H1 (cell line): ENCODE data around the gene MRPL3. TPM values are rescaled to one million over a fixed set of nuclear protein-coding genes. Genes with fewer than 3 reads are reported as not detected.

Experiments used
- CTCF ChIA-PET: fragments of 300-600 bp; sonication (Branson Sonifier 250); formaldehyde crosslinking; loops from one replicate; lab custom pipeline; 2021; ENCODE audit not compliant: partially characterized antibody; lab: Charles Lee
- POLR2A ChIA-PET: fragments of 300-600 bp; sonication (Branson Sonifier 250); formaldehyde crosslinking; loops from one replicate; lab custom pipeline; 2021; ENCODE audit warnings: inconsistent platforms; ENCODE audit not compliant: partially characterized antibody; lab: Charles Lee
- DNase-seq, 2 experiments: peaks; one replicate each; pipeline versions ENCODE4 v3.0.0 to v3.0.0-alpha.2; 2010 to 2022; ENCODE audit warnings: low spot score in 2 of 2, low read depth in 1 of 2, mixed read lengths in 1 of 2
- FAIRE-seq: peaks from 2 replicates; lab custom pipeline; 2011; peaks lifted over from hg19 to GRCh38; lab: Jason Lieb, UNC
- H2AFZ ChIP-seq: 2 replicates; pipeline ENCODE4 v1.8.1; 2012; ENCODE audit warnings: low read length, inconsistent platforms
- H2AK5ac ChIP-seq: 2 replicates; pipeline ENCODE4 v1.6.1; 2013; ENCODE audit warnings: low read depth, low read length
- H2BK120ac ChIP-seq: replicated peaks from 2 replicates; pipeline ENCODE3; 2013; ENCODE audit warnings: low read depth, low read length, inconsistent platforms
- H2BK12ac ChIP-seq: 2 replicates; pipeline ENCODE4 v1.6.1; 2013; ENCODE audit warnings: low read depth, low read length
- H2BK15ac ChIP-seq: 2 replicates; pipeline ENCODE4 v1.6.1; 2013; ENCODE audit warnings: low read length
- H2BK20ac ChIP-seq: 2 replicates; pipeline ENCODE4 v1.6.1; 2013; ENCODE audit warnings: low read length
- H2BK5ac ChIP-seq: 2 replicates; pipeline ENCODE4 v1.6.1; 2013; ENCODE audit warnings: low read depth, low read length
- H3K14ac ChIP-seq: 2 replicates; pipeline ENCODE4 v1.6.1; 2013; ENCODE audit warnings: inconsistent platforms; ENCODE audit not compliant: insufficient read length
- H3K18ac ChIP-seq: 2 replicates; pipeline ENCODE4 v1.6.1; 2013; ENCODE audit warnings: low read length; ENCODE audit errors: extremely low read depth
- H3K23ac ChIP-seq: 2 replicates; pipeline ENCODE4 v1.6.1; 2013; ENCODE audit warnings: inconsistent platforms; ENCODE audit not compliant: insufficient read length
- H3K23me2 ChIP-seq: 2 replicates; pipeline ENCODE4 v1.6.1; 2013; ENCODE audit warnings: low read depth, low read length
- H3K27ac ChIP-seq: 2 replicates; pipeline ENCODE4 v1.6.1; 2011; ENCODE audit warnings: low read depth, low read length, inconsistent platforms
- H3K27me3 ChIP-seq, 4 experiments: replicated peaks in 1 of 4; 1 replicate in 1 of 4; 2 replicates in 3 of 4; pipeline versions ENCODE4 v1.6.1 to v1.8.1; 2011 to 2013; ENCODE audit warnings: low read length in 3 of 4, mild to moderate bottlenecking in 3 of 4, inconsistent platforms in 2 of 4, mixed read lengths in 2 of 4, moderate library complexity in 1 of 4; ENCODE audit not compliant: control insufficient read depth in 3 of 4, insufficient read depth in 3 of 4; ENCODE audit errors: extremely low read depth in 1 of 4
- H3K36me3 ChIP-seq, 4 experiments: 2 replicates each; pipeline versions ENCODE4 v1.6.1 to v1.8.1; 2011 to 2013; ENCODE audit warnings: mild to moderate bottlenecking in 4 of 4, low read length in 3 of 4, moderate library complexity in 2 of 4, control low read depth in 1 of 4, inconsistent platforms in 1 of 4; ENCODE audit not compliant: insufficient read depth in 4 of 4, control insufficient read depth in 2 of 4
- H3K4ac ChIP-seq: replicated peaks from 2 replicates; pipeline ENCODE3; 2013; ENCODE audit warnings: low read length, low read depth, mixed read lengths, inconsistent platforms; ENCODE audit not compliant: insufficient read length
- H3K4me1 ChIP-seq, 4 experiments: replicated peaks in 1 of 4; 1 replicate in 1 of 4; 2 replicates in 3 of 4; pipeline versions ENCODE4 v1.6.1 to v1.8.1; 2011 to 2013; ENCODE audit warnings: low read length in 3 of 4, inconsistent platforms in 2 of 4, mixed read lengths in 1 of 4; ENCODE audit not compliant: insufficient read depth in 4 of 4, control insufficient read depth in 3 of 4
- H3K4me2 ChIP-seq, 2 experiments: 2 replicates each; pipeline versions ENCODE4 v1.6.1 to v1.8.1; 2011 to 2013; ENCODE audit warnings: low read depth in 2 of 2, low read length in 2 of 2, control low read depth in 1 of 2, inconsistent platforms in 1 of 2, mild to moderate bottlenecking in 1 of 2; ENCODE audit not compliant: insufficient read depth in 1 of 2
- H3K4me3 ChIP-seq, 4 experiments: fragments of 200-600, 300-600 bp in 1 of 4; sonication (generic), shearing (Covaris generic), sonication (Bioruptor Twin) in 1 of 4; 2 replicates each; pipeline versions ENCODE4 v1.5.1 to v1.8.1; 2011 to 2016; ENCODE audit warnings: low read length in 4 of 4, low read depth in 3 of 4, control low read depth in 2 of 4, inconsistent platforms in 2 of 4, mild to moderate bottlenecking in 2 of 4, mixed read lengths in 1 of 4, moderate library complexity in 1 of 4; ENCODE audit not compliant: insufficient read depth in 2 of 4; ENCODE audit errors: extremely low read depth in 1 of 4
- H3K56ac ChIP-seq: replicated peaks from 2 replicates; pipeline ENCODE3; 2013; ENCODE audit warnings: low read depth, mild to moderate bottlenecking, mixed read lengths, low read length, inconsistent platforms; ENCODE audit not compliant: insufficient read length
- H3K79me1 ChIP-seq: 2 replicates; pipeline ENCODE4 v1.6.1; 2013; ENCODE audit warnings: low read depth, low read length, control low read depth
- H3K79me2 ChIP-seq, 2 experiments: 2 replicates each; pipeline versions ENCODE4 v1.6.1 to v1.8.1; 2012 to 2013; ENCODE audit warnings: low read length in 2 of 2, mild to moderate bottlenecking in 2 of 2, inconsistent platforms in 1 of 2; ENCODE audit not compliant: insufficient read depth in 2 of 2, control insufficient read depth in 1 of 2
- H3K9ac ChIP-seq, 4 experiments: replicated peaks in 1 of 4; 1 replicate in 1 of 4; 2 replicates in 3 of 4; pipeline versions ENCODE4 v1.6.1 to v1.8.1; 2011 to 2013; ENCODE audit warnings: low read depth in 3 of 4, low read length in 3 of 4, control low read depth in 2 of 4, mild to moderate bottlenecking in 2 of 4, moderate library complexity in 2 of 4, inconsistent platforms in 1 of 4; ENCODE audit errors: extremely low read depth in 1 of 4
- H3K9me3 ChIP-seq, 2 experiments: 2 replicates each; pipeline versions ENCODE4 v1.6.1 to v1.8.1; 2012 to 2013; ENCODE audit warnings: mild to moderate bottlenecking in 2 of 2, moderate library complexity in 2 of 2, control low read depth in 1 of 2, inconsistent platforms in 1 of 2, low read depth in 1 of 2, low read length in 1 of 2, mixed read lengths in 1 of 2; ENCODE audit not compliant: insufficient read depth in 2 of 2
- H4K20me1 ChIP-seq, 2 experiments: replicated peaks in 1 of 2; 2 replicates each; pipeline versions ENCODE3 to v1.8.1; 2011 to 2013; ENCODE audit warnings: inconsistent platforms in 2 of 2, low read length in 2 of 2, mild to moderate bottlenecking in 1 of 2; ENCODE audit not compliant: insufficient read depth in 2 of 2, control insufficient read depth in 1 of 2
- H4K5ac ChIP-seq: 2 replicates; pipeline ENCODE4 v1.6.1; 2013; ENCODE audit warnings: low read length, low read depth, mixed read lengths, inconsistent platforms; ENCODE audit not compliant: insufficient read length
- H4K8ac ChIP-seq: 2 replicates; pipeline ENCODE4 v1.8.0; 2013; ENCODE audit warnings: mild to moderate bottlenecking, moderate library complexity, low read length, inconsistent platforms; ENCODE audit not compliant: insufficient read depth; ENCODE audit errors: extremely low read depth
- H4K91ac ChIP-seq: replicated peaks from 2 replicates; pipeline ENCODE3; 2013; ENCODE audit warnings: low read length, mixed read lengths, inconsistent platforms; ENCODE audit not compliant: insufficient read length
- ASH2L ChIP-seq: fragments of 200-600, 300-600 bp; sonication (generic); IDR thresholded peaks from one replicate; pipeline ENCODE4 v1.7.1; 2017; ENCODE audit warnings: low read length
- BACH1 ChIP-seq: IDR thresholded peaks from 2 replicates; pipeline ENCODE4 v1.6.1; 2012; ENCODE audit warnings: low read length, improper control_type of control experiment
- CBX5 ChIP-seq: fragments of 300-800, 300-1000 bp; sonication (generic); IDR thresholded peaks from 2 replicates; pipeline ENCODE4 v1.7.1; 2016; ENCODE audit warnings: antibody characterized with exemption, low read length, low read depth
- HDAC6 ChIP-seq: IDR thresholded peaks from one replicate; pipeline ENCODE4 v1.7.1; 2012; ENCODE audit warnings: low read depth, mild to moderate bottlenecking, inconsistent platforms, low read length, moderate library complexity
- KDM5A ChIP-seq: fragments of 200-600 bp; IDR thresholded peaks from 2 replicates; pipeline ENCODE4 v1.7.1; 2012; ENCODE audit warnings: mild to moderate bottlenecking, low read length, inconsistent platforms, mixed read lengths
- USF2 ChIP-seq: IDR thresholded peaks from 2 replicates; pipeline ENCODE4 v1.6.1; 2011; ENCODE audit warnings: low read length, improper control_type of control experiment
- WGBS, 2 experiments: shearing (Covaris generic) in 1 of 2; methylation state at CpG; one replicate each; pipeline versions ENCODE4 v1.1.6 to v1.1.7; 2013 to 2015; ENCODE audit warnings: low lambda C conversion rate in 2 of 2, mixed read lengths in 2 of 2, inconsistent platforms in 1 of 2, low coverage in 1 of 2, missing lambda C conversion rate in 1 of 2; ENCODE audit not compliant: insufficient replicate concordance in 2 of 2, insufficient coverage in 1 of 2, insufficient read length in 1 of 2; ENCODE audit errors: extremely low coverage in 1 of 2, missing lambda C conversion rate in 1 of 2; 5-methylcytosine and 5-hydroxymethylcytosine counted together
- polyA plus RNA-seq, 7 experiments: library from polyadenylated mRNA; depleted of rRNA in 3 of 7; stranded (reverse) in 5 of 7; unstranded in 2 of 7; fragments of >200 nt in 5 of 7; fragments of 200-250 nt in 2 of 7; gene quantifications; 1 replicate in 5 of 7; 2 replicates in 1 of 7; 4 replicates in 1 of 7; pipeline versions ENCODE4 v1.2.1 to v1.2.3, GENCODE V29; 2011 to 2013; ENCODE audit warnings: missing spikeins in 2 of 7, mixed read lengths in 2 of 7
- total RNA-seq: library from RNA; stranded (reverse); fragmentation: NEBNext Ultra II Directional; extraction: Animal tissue kit (Norgen Biotek cat#: 25700); gene quantifications from 2 replicates; pipeline ENCODE4 v1.2.1, GENCODE V29; 2021

The MRPL3 gene
- total and polyA plus RNA-seq, 2 of the 8 experiments (the other 6 are each of a cell fraction or from before 2014, with no cell fraction given) = 164 to 175 TPM

- H2BK15ac ChIP-seq = no peak overlapping the region
These were observed 18.2 kb downstream of the MRPL3 start for GRCh38 chr3:131484496-131485111.

More at GRCh38 chr3:131484496-131485111, 18.2 kb downstream of the MRPL3 start:
- no peaks in the 10 kb centered on the region for H3K9me3 ChIP-seq
- no peak overlapping the region for H2BK12ac ChIP-seq
- no peak overlapping the region for H3K4ac ChIP-seq
- FAIRE-seq (no peak), DNase-seq (no peak)
- CTCF ChIA-PET = interaction anchor here (0.6 to 1.0 kb wide), 3 partner anchors 522 to 544 kb away, joined by 3 to 4 read pairs (median 3); no protein-coding TSS in a partner anchor
- H2AK5ac ChIP-seq = no peak overlapping the region
- H3K4me3 ChIP-seq = no peak overlapping the region
- no peak overlapping the region for H3K4me2 ChIP-seq
- H3K27me3 ChIP-seq = no peaks in the 10 kb centered on the region
- H4K5ac ChIP-seq = no peak overlapping the region
- H3K36me3 ChIP-seq = peaks cover 2 to 58% (median 14%) of the 10 kb centered on the region in 4 experiments; a peak in 7 of 8 replicates
- H3K79me2 ChIP-seq = peaks cover 0 to 18% of the 10 kb centered on the region in 2 experiments; a peak in 2 of 4 replicates
- H3K23ac ChIP-seq = no peak overlapping the region
- TF ChIP-seq HDAC6 (no peak), USF2 (no peak), ASH2L (no peak), KDM5A (no peak), BACH1 (no peak), CBX5 (no peak)
- H3K23me2 ChIP-seq = no peaks in the 10 kb centered on the region
- no peak overlapping the region for H4K91ac ChIP-seq
- 91% methylated on average over 4 of the region's 4 CpGs; no CpG with 5 or more reads in 1 of the 2 experiments for WGBS, 2 experiments
- H2BK120ac ChIP-seq = no peak overlapping the region
- peaks cover 0 to 1% of the 10 kb centered on the region in 2 experiments for H4K20me1 ChIP-seq
- H3K18ac ChIP-seq = no peak overlapping the region
- peaks cover 2% of the 10 kb centered on the region; the same call in 1 of the 2 replicates for H3K79me1 ChIP-seq
- no peak overlapping the region for H3K9ac ChIP-seq
- POLR2A ChIA-PET = interaction anchor here (0.7 to 0.8 kb wide), 2 partner anchors 12 to 14 kb away, joined by 3 to 4 read pairs; no protein-coding TSS in a partner anchor
- H2BK5ac ChIP-seq = no peak overlapping the region
- H4K8ac ChIP-seq = no peak overlapping the region
- no peak overlapping the region for H3K14ac ChIP-seq
- H2AFZ ChIP-seq = no peak overlapping the region
- H2BK20ac ChIP-seq = no peak overlapping the region
- H3K4me1 ChIP-seq = no peaks in the 10 kb centered on the region
- no peak overlapping the region for H3K27ac ChIP-seq
- no peak overlapping the region for H3K56ac ChIP-seq
